Activated CD4-positive, alpha-beta T cell treated with anti-CD3 and anti-CD28 coated beads for 24 hours (primary cell): ENCODE measurements around the gene SIRT7.

Experiments
- DNase-seq, 2 donors: peaks; one replicate each; pipeline ENCODE4 v3.0.0-alpha.2; 2020; ENCODE audit warnings: low read depth in 2 of 2

Gene SIRT7

GRCh38 chr17:81865358-81865732, 52.6 kb downstream of the SIRT7 start:
- no peak for DNase-seq

- DNase-seq, result no peak
Observed at GRCh38 chr17:81863833-81864768, 53.9 kb downstream of the SIRT7 start.

GRCh38 chr17:81863123-81863675, 54.8 kb downstream of the SIRT7 start:
- DNase-seq, result no peak
